Endodermal cell (in vitro differentiated cells): ENCODE results near the gene NT5C3B. TPM values are rescaled to one million over a fixed set of nuclear protein-coding genes. Genes with fewer than 3 reads are reported as not detected.

ENCODE experiments used
- DNase-seq: peaks from one replicate; pipeline ENCODE4 v3.0.0-alpha.2; 2017
- H3K27ac ChIP-seq: 2 replicates; pipeline ENCODE4 v1.5.1; 2013; ENCODE audit warnings: mild to moderate bottlenecking, low read depth, low read length, moderate library complexity
- H3K27me3 ChIP-seq: 2 replicates; pipeline ENCODE4 v1.6.1; 2013; ENCODE audit warnings: mild to moderate bottlenecking, low read length, moderate library complexity; ENCODE audit not compliant: insufficient read depth, control insufficient read depth, poor library complexity, severe bottlenecking
- H3K36me3 ChIP-seq: 2 replicates; pipeline ENCODE4 v1.7.0; 2013; ENCODE audit warnings: mild to moderate bottlenecking, low read length, moderate library complexity; ENCODE audit not compliant: control insufficient read depth, insufficient read depth
- H3K4me1 ChIP-seq: one replicate; pipeline ENCODE4 v1.7.0; 2013; ENCODE audit warnings: low read length; ENCODE audit not compliant: control insufficient read depth, insufficient read depth
- H3K4me3 ChIP-seq: 2 replicates; pipeline ENCODE4 v1.5.1; 2013; ENCODE audit warnings: mild to moderate bottlenecking, low read length, moderate library complexity
- H3K9ac ChIP-seq: 2 replicates; pipeline ENCODE4 v1.6.1; 2013; ENCODE audit warnings: mild to moderate bottlenecking, low read length, moderate library complexity; ENCODE audit not compliant: poor library complexity, severe bottlenecking; ENCODE audit errors: extremely low read depth
- H3K9me3 ChIP-seq: 2 replicates; pipeline ENCODE4 v1.6.1; 2013; ENCODE audit warnings: mild to moderate bottlenecking, low read length, moderate library complexity; ENCODE audit not compliant: control insufficient read depth
- H3K27ac Mint-ChIP-seq: 2 replicates; pipeline ENCODE4 v1.8.0; 2020; ENCODE audit warnings: mixed read lengths
- H3K27me3 Mint-ChIP-seq: 2 replicates; pipeline ENCODE4 v1.8.0; 2021; ENCODE audit warnings: mild to moderate bottlenecking, mixed read lengths; ENCODE audit not compliant: insufficient read depth
- H3K36me3 Mint-ChIP-seq: 2 replicates; pipeline ENCODE4 v1.8.0; 2020; ENCODE audit warnings: low read depth, mixed read lengths
- H3K4me1 Mint-ChIP-seq: 2 replicates; pipeline ENCODE4 v1.8.0; 2020; ENCODE audit warnings: mixed read lengths
- H3K4me3 Mint-ChIP-seq: 2 replicates; pipeline ENCODE4 v1.8.0; 2020; ENCODE audit warnings: mild to moderate bottlenecking, moderate library complexity, mixed read lengths
- H3K9me3 Mint-ChIP-seq: 2 replicates; pipeline ENCODE4 v1.8.0; 2020; ENCODE audit warnings: mild to moderate bottlenecking, mixed read lengths
- WGBS, 2 experiments: methylation state at CpG; one replicate each; pipeline versions ENCODE4 v1.1.5 to v1.1.7; 2013; ENCODE audit warnings: missing lambda C conversion rate in 2 of 2, mixed read lengths in 1 of 2; ENCODE audit not compliant: insufficient coverage in 1 of 2, insufficient read length in 1 of 2; 5-methylcytosine and 5-hydroxymethylcytosine counted together
- total RNA-seq, 2 donors: library from RNA; stranded (reverse); fragmentation: NEBNext Ultra II Directional in 1 of 2; extraction: Animal tissue kit (Norgen Biotek cat#: 25700) in 1 of 2; gene quantifications; 2 replicates in 1 of 2; 3 replicates in 1 of 2; pipeline ENCODE4 v1.2.1, GENCODE V29; 2021
- TF ChIP-seq, protein P1 (sequence below): fragments of 200-600 bp; sonication (generic); conservative IDR thresholded peaks from 2 replicates; pipeline ENCODE4 v1.5.0; 2021; ENCODE audit warnings: antibody characterized with exemption, mild to moderate bottlenecking

The NT5C3B gene
- total RNA-seq, 2 donors from 2014 or later: 65.2 to 79.5 TPM

GRCh38 chr17:41782142-41782541 lies 53.9 kb downstream of the NT5C3B start:
- Histone ChIP-seq H3K4me1 (peaks cover 13% of the 10 kb centered on the region), H3K36me3 (peaks cover 30% of the 10 kb centered on the region), H3K9ac (no peak overlapping the region), H3K27me3 (no peaks in the 10 kb centered on the region), H3K9me3 (no peaks in the 10 kb centered on the region), H3K4me3 (no peak overlapping the region), H3K27ac (peak overlapping the region; percentile 61)
- DNase-seq: no peak
- peak overlapping the region; percentile 82 for H3K27ac Mint-ChIP-seq
- H3K4me1 Mint-ChIP-seq: peaks cover 29% of the 10 kb centered on the region
- H3K4me3 Mint-ChIP-seq: peak overlapping the region; percentile 19
- H3K9me3 Mint-ChIP-seq: no peaks in the 10 kb centered on the region
- peaks cover 16% of the 10 kb centered on the region for H3K36me3 Mint-ChIP-seq
- TF ChIP-seq, protein P1, sequence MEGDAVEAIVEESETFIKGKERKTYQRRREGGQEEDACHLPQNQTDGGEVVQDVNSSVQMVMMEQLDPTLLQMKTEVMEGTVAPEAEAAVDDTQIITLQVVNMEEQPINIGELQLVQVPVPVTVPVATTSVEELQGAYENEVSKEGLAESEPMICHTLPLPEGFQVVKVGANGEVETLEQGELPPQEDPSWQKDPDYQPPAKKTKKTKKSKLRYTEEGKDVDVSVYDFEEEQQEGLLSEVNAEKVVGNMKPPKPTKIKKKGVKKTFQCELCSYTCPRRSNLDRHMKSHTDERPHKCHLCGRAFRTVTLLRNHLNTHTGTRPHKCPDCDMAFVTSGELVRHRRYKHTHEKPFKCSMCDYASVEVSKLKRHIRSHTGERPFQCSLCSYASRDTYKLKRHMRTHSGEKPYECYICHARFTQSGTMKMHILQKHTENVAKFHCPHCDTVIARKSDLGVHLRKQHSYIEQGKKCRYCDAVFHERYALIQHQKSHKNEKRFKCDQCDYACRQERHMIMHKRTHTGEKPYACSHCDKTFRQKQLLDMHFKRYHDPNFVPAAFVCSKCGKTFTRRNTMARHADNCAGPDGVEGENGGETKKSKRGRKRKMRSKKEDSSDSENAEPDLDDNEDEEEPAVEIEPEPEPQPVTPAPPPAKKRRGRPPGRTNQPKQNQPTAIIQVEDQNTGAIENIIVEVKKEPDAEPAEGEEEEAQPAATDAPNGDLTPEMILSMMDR: no peak
- WGBS, 2 experiments: 93% methylated on average over 4 of the region's 4 CpGs; no CpG with 5 or more reads in 1 of the 2 experiments
- no peaks in the 10 kb centered on the region for H3K27me3 Mint-ChIP-seq

- Mint-ChIP-seq H3K36me3 (peaks cover 19% of the 10 kb centered on the region), H3K4me3 (peak overlapping the region; percentile 19), H3K9me3 (no peaks in the 10 kb centered on the region), H3K27me3 (no peaks in the 10 kb centered on the region), H3K4me1 (peaks cover 26% of the 10 kb centered on the region), H3K27ac (peak overlapping the region; percentile 82)
- Histone ChIP-seq H3K27me3 (no peaks in the 10 kb centered on the region), H3K9me3 (no peaks in the 10 kb centered on the region), H3K27ac (peak overlapping the region; percentile 61), H3K4me3 (no peak overlapping the region), H3K36me3 (peaks cover 33% of the 10 kb centered on the region), H3K9ac (no peak overlapping the region), H3K4me1 (peaks cover 14% of the 10 kb centered on the region)
- TF ChIP-seq, protein P1: no peak
- 86 to 91% methylated on average over 13 of the region's 13 CpGs for WGBS, 2 experiments
- no peak for DNase-seq
Observed at GRCh38 chr17:41781404-41782110, 54.5 kb downstream of the NT5C3B start.

DNA sequence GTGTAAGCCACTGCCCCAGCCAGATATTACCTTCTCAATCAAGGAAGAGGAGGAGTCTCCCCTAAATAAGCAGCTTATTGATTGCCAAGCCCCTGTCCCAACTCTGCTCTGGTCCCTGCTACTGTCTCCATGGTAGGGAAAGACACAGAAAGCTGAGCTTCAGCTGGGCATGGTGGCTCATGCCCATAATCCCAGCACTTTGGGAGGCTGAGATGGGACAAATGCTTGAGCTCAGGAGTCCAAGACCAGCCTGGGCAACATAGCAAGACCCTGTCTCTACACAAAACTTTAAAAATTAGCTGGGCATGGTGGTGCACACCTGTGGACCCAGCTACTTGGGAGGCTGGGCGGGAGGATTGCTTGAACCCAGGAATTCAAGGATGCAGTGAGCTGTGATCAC lies 56.1 kb downstream of the NT5C3B start:
- Histone ChIP-seq H3K9me3 (no peaks in the 10 kb centered on the region), H3K27ac (no peak overlapping the region), H3K27me3 (no peaks in the 10 kb centered on the region), H3K9ac (no peak overlapping the region), H3K4me1 (peaks cover 14% of the 10 kb centered on the region), H3K36me3 (peaks cover 49% of the 10 kb centered on the region), H3K4me3 (no peak overlapping the region)
- H3K4me3 Mint-ChIP-seq: no peak overlapping the region
- 94 to 100% methylated on average over 1 of the region's 1 CpG for WGBS, 2 experiments
- peaks cover 36% of the 10 kb centered on the region for H3K4me1 Mint-ChIP-seq
- H3K9me3 Mint-ChIP-seq: no peaks in the 10 kb centered on the region
- peaks cover 34% of the 10 kb centered on the region for H3K36me3 Mint-ChIP-seq
- no peaks in the 10 kb centered on the region for H3K27me3 Mint-ChIP-seq
- TF ChIP-seq, protein P1: no peak
- no peak overlapping the region for H3K27ac Mint-ChIP-seq
- DNase-seq: no peak
